ENCODE results near the gene PLP2.
"Not testable (repeated sequence)": the region's sequence is repeated elsewhere in the genome, so short reads cannot be mapped to it uniquely, and the experiment has no call there.

PLP2 gene

GRCh38 chrX:49171752-49172279 is at the start of gene PLP2:
Gene PLP2, plus strand, starts transcription at chrX:49171898. Its CDS starts 103 bp downstream, at chrX:49172001.
- in situ Hi-C loops (cut with HindIII; ENCODE audit: low sequenced_read_pairs), result no loop called here

- in situ Hi-C loops (cut with HindIII; ENCODE audit: low sequenced_read_pairs), result no loop called here
These were observed 49.2 kb upstream of the PLP2 start for GRCh38 chrX:49122499-49122898.

GRCh38 chrX:49127742-49128258 is 43.9 kb upstream of the PLP2 start:
- in situ Hi-C loops (cut with HindIII; ENCODE audit: low sequenced_read_pairs), result not testable (repeated sequence)

- in situ Hi-C loops (cut with HindIII; ENCODE audit: low sequenced_read_pairs), result no loop called here
These were observed 42.3 kb upstream of the PLP2 start for GRCh38 chrX:49129427-49129826.

GRCh38 chrX:49132275-49132674 is 39.4 kb upstream of the PLP2 start:
- in situ Hi-C loops (cut with HindIII; ENCODE audit: low sequenced_read_pairs), result not testable (repeated sequence)

- in situ Hi-C loops (cut with HindIII; ENCODE audit: low sequenced_read_pairs), result no loop called here
These were observed 37.9 kb upstream of the PLP2 start for GRCh38 chrX:49133759-49134158.

- in situ Hi-C loops (cut with HindIII; ENCODE audit: low sequenced_read_pairs), result no loop called here
These were observed 34.2 kb upstream of the PLP2 start for GRCh38 chrX:49137492-49137891.

GRCh38 chrX:49139713-49140112 is 32.0 kb upstream of the PLP2 start:
- in situ Hi-C loops (cut with HindIII; ENCODE audit: low sequenced_read_pairs), result no loop called here

GRCh38 chrX:49142264-49142663 is 29.4 kb upstream of the PLP2 start:
- in situ Hi-C loops (cut with HindIII; ENCODE audit: low sequenced_read_pairs), result not testable (repeated sequence)

GRCh38 chrX:49143154-49143553 is 28.5 kb upstream of the PLP2 start:
- in situ Hi-C loops (cut with HindIII; ENCODE audit: low sequenced_read_pairs), result not testable (repeated sequence)

GRCh38 chrX:49147282-49147681 is 24.4 kb upstream of the PLP2 start:
- in situ Hi-C loops (cut with HindIII; ENCODE audit: low sequenced_read_pairs), result no loop called here

GRCh38 chrX:49147936-49148335 is 23.8 kb upstream of the PLP2 start:
- in situ Hi-C loops (cut with HindIII; ENCODE audit: low sequenced_read_pairs), result no loop called here

- in situ Hi-C loops (cut with HindIII; ENCODE audit: low sequenced_read_pairs), result not testable (repeated sequence)
These were observed 23.2 kb upstream of the PLP2 start for GRCh38 chrX:49148390-49149100.

GRCh38 chrX:49149291-49149690 is 22.4 kb upstream of the PLP2 start:
- in situ Hi-C loops (cut with HindIII; ENCODE audit: low sequenced_read_pairs), result not testable (repeated sequence)

GRCh38 chrX:49153467-49153866 is 18.2 kb upstream of the PLP2 start:
- in situ Hi-C loops (cut with HindIII; ENCODE audit: low sequenced_read_pairs), result no loop called here

- in situ Hi-C loops (cut with HindIII; ENCODE audit: low sequenced_read_pairs), result no loop called here
These were observed 16.3 kb upstream of the PLP2 start for GRCh38 chrX:49155243-49155899.

- in situ Hi-C loops (cut with HindIII; ENCODE audit: low sequenced_read_pairs), result no loop called here
These were observed 15.5 kb upstream of the PLP2 start for GRCh38 chrX:49155900-49156837.

- in situ Hi-C loops (cut with HindIII; ENCODE audit: low sequenced_read_pairs), result no loop called here
These were observed 14.5 kb upstream of the PLP2 start for GRCh38 chrX:49157194-49157593.

GRCh38 chrX:49160908-49161307 is 10.8 kb upstream of the PLP2 start:
- in situ Hi-C loops (cut with HindIII; ENCODE audit: low sequenced_read_pairs), result no loop called here

- in situ Hi-C loops (cut with HindIII; ENCODE audit: low sequenced_read_pairs), result no loop called here
These were observed 10.1 kb upstream of the PLP2 start for GRCh38 chrX:49161632-49162031.

GRCh38 chrX:49162620-49163019 is 9.1 kb upstream of the PLP2 start, which contains the start of gene MAGIX:
Gene MAGIX, plus strand, starts transcription at chrX:49162758. Its CDS starts 132 bp downstream, at chrX:49162890.
- in situ Hi-C loops (cut with HindIII; ENCODE audit: low sequenced_read_pairs), result no loop called here

All from DLD1 (cell line).